GM18498 (cell line): ENCODE data around the gene PPP3CA.
A peak's percentile ranks its signal among the peaks of the same experiment; 100 is the strongest.
"Not testable (repeated sequence)": the region's sequence is repeated elsewhere in the genome, so short reads cannot be mapped to it uniquely, and the experiment has no call there.

Experiments
- ATAC-seq: cut with Tn5 transposase; IDR thresholded peaks from one replicate; pipeline ENCODE4 v1.9.1; 2021; ENCODE audit warnings: mild to moderate bottlenecking, moderate library complexity; ENCODE audit not compliant: unreplicated experiment

The PPP3CA gene

GRCh38 chr4:101258883-101259282, 88.4 kb downstream of the PPP3CA start:
- ATAC-seq: peak; percentile 42

- ATAC-seq: no peak
These were observed 91.1 kb downstream of the PPP3CA start for GRCh38 chr4:101256222-101256621.

- no peak for ATAC-seq
These were observed 92.5 kb downstream of the PPP3CA start for GRCh38 chr4:101254776-101255175.

- ATAC-seq: no peak
These were observed 94.2 kb downstream of the PPP3CA start for GRCh38 chr4:101253121-101253520.

GRCh38 chr4:101252721-101253120, 94.6 kb downstream of the PPP3CA start:
- peak; percentile 76 for ATAC-seq

GRCh38 chr4:101251261-101251660, 96.1 kb downstream of the PPP3CA start:
- ATAC-seq: no peak

GRCh38 chr4:101244349-101244748, 103.0 kb downstream of the PPP3CA start:
- ATAC-seq: no peak

- no peak for ATAC-seq
These were observed 104.9 kb downstream of the PPP3CA start for GRCh38 chr4:101242441-101242840.

GRCh38 chr4:101240099-101240498, 107.2 kb downstream of the PPP3CA start:
- ATAC-seq: no peak

- ATAC-seq: no peak
These were observed 107.7 kb downstream of the PPP3CA start for GRCh38 chr4:101239665-101240064.

GRCh38 chr4:101238706-101239105, 108.6 kb downstream of the PPP3CA start:
- ATAC-seq: no peak

GRCh38 chr4:101237773-101238172, 109.6 kb downstream of the PPP3CA start:
- ATAC-seq: no peak

- ATAC-seq: no peak
These were observed 111.2 kb downstream of the PPP3CA start for GRCh38 chr4:101236097-101236496.

- ATAC-seq: not testable (repeated sequence)
These were observed 113.2 kb downstream of the PPP3CA start for GRCh38 chr4:101234141-101234540.

- peak; percentile 77 for ATAC-seq
These were observed 115.1 kb downstream of the PPP3CA start for GRCh38 chr4:101232074-101232776.

- no peak for ATAC-seq
These were observed 116.4 kb downstream of the PPP3CA start for GRCh38 chr4:101230801-101231426.

- no peak for ATAC-seq
These were observed 118.2 kb downstream of the PPP3CA start for GRCh38 chr4:101229116-101229515.

- ATAC-seq: no peak
These were observed 119.6 kb downstream of the PPP3CA start for GRCh38 chr4:101227715-101228114.

GRCh38 chr4:101224358-101225218, 122.7 kb downstream of the PPP3CA start:
- peak; percentile 63 for ATAC-seq

- ATAC-seq: no peak
These were observed 125.0 kb downstream of the PPP3CA start for GRCh38 chr4:101222156-101222845.

- ATAC-seq: no peak
These were observed 126.0 kb downstream of the PPP3CA start for GRCh38 chr4:101221294-101221693.
